Measurements from ENCODE around the gene KLHL35.
"Not testable (repeated sequence)": the region's sequence is repeated elsewhere in the genome, so short reads cannot be mapped to it uniquely, and the experiment has no call there.

The KLHL35 gene

DNA sequence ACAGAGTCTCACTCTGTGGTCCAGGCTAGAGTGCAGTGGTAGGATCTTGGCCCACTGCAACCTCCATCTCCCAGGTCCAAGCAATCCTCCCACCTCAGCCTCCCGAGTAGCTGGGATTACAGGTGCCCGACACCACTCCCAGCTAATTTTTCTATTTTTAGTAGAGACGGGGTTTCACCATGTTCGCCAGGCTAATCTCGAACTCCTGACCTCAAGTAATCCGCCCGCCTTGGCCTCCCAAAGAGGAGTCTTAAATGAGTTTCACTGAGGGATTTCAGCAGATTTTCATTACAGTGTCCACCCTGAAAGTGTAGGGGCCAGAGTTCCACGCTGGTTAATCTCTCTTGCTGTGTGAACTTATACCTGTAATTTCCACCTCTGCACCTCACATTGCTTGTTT, 34.1 kb downstream of the KLHL35 start:
- DNase-seq (ENCODE audit: extremely low read depth in 1 of 2, low read depth in 1 of 2), result no peak

DNA sequence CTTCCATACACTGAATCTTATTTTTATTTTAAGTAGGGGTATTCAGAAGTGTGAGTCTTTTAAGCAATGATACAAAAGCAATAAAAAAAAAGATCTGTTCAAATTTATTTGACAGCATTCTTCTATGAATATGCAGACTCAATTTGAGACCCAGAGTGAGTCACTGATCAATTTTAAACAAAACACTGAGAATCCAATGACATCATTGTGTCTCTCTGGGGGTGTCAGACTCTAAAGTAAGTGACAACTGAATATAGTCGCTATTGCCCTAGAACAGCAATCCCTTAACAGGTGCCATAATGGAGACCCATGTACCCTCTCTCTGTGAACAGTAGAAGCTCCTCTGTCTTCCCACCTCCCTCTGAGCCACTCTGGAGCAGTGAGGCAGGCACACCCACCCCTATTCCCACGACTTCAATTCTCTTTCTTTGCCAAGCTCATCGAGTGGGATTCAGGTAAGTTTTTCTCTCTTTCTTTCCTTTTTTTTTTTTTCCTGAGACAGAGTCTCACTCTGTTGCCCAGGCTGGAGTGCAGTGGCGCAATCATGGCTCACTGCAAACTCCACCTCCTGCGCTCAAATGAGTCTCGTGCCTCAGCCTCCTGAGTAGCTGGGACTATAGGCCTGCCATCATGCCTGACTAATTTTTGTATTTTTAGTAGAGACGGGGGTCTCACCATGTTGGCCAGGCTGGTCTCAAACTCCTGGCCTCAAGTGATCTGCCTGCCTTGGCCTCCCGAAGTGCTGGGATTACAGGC, 38.7 kb downstream of the KLHL35 start:
- no peak for DNase-seq (ENCODE audit: extremely low read depth in 1 of 2, low read depth in 1 of 2)

DNA sequence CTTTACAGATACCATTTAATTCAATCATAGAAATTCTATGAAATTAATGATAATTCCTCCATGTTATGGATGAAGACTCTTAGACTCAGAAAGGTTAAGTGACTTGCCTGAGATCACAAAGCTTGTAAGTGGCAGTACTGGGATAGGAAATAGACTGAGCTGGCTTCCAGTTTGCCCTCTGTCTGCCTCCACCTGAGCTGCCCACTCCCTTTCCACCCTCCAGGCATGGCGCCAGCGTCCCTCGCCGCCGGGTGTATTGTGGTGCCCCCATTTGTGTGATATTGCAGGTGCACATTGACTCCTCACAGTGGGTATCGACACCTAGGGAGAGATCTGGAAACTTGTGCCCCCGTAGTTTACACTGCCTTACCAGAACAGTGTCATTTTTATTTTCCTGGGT, 43.1 kb downstream of the KLHL35 start:
- no peak for DNase-seq (ENCODE audit: extremely low read depth in 1 of 2, low read depth in 1 of 2)

GRCh38 chr11:75389276-75389605, 43.8 kb downstream of the KLHL35 start:
- no peak for DNase-seq (ENCODE audit: extremely low read depth in 1 of 2, low read depth in 1 of 2)

DNA sequence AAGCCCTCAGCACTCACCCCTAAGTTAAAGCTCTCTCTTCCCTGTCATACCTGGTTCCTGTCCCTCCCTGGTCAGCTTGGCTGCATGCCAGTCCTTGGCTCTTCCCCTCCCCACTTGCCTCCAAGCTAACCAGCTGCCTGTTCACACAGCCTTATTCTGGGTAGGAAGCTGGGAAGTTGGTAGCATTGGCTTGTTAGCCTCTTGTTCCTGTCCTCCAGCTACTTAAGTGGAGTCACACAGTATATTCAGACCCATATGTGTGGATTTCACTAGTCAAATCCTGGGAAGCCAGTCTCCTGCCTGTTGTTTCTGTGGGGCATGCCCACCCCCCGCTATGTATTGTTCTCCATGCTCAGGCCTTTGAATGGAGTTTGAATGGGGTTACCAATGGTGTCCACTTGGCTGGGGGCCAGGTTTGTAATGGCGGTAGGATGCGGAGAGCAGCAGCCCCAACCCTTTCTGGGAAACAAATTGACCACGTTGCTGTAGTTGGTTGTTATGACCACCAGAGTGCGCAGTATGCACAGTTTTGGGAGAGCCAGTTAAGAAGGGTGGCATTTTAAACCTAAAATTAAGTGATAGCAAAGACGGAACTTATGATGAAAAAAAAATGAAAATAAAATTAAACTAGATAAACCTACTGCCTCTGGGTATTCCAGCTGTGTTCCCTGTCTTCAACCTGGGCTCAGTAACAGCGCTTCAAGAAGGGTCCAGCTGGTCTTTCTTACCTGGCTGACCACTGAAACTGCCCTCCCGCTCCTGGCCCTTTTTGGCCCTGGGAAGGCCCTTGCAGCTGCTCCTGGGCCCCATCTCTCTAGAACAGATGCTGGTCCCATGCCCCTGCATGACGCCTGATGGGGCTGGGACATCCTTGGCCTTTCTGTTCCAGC, 44.4 kb downstream of the KLHL35 start:
- peak; percentile 27 to 43 for DNase-seq (ENCODE audit: extremely low read depth in 1 of 2, low read depth in 1 of 2)

GRCh38 chr11:75387736-75388294, 45.2 kb downstream of the KLHL35 start:
- no peak for DNase-seq (ENCODE audit: extremely low read depth in 1 of 2, low read depth in 1 of 2)

DNA sequence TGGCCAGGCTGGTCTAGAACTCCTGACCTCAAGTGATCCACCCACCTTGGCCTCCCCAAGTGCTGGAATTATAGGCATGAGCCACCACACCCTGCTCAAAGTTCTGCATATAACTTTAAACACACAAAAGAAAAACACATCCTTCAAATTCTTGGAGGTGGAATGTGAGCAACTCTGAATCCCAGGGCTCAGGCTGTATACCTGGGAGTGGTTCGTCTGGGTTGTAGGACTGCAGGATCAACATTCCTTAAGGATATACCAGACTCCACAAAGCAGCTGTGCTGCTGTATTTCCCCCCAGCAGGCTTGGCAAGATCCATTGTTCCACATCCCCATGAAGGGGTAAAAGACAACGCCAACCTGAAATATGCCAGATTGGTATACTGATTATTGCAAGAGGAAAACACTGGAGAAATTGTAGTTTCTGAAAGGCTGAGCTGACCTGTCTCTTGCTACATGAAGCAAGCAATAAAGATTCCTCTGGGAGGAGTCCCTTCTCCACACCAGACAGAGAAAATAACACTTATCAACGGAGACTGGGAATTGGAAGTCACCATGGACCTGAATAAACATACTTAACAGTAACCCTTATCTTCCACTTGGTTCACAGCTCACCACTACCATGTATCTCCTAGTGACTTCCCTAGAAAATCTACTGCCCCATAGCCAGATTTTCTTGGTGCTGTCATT, 45.9 kb downstream of the KLHL35 start:
- no peak for DNase-seq (ENCODE audit: extremely low read depth in 1 of 2, low read depth in 1 of 2)

- peak in 1 of 2 donors; percentile 37 for DNase-seq (ENCODE audit: extremely low read depth in 1 of 2, low read depth in 1 of 2)
These were observed 48.4 kb downstream of the KLHL35 start for GRCh38 chr11:75384438-75385080.

GRCh38 chr11:75383246-75383645, 49.8 kb downstream of the KLHL35 start:
- no peak for DNase-seq (ENCODE audit: extremely low read depth in 1 of 2, low read depth in 1 of 2)

DNA sequence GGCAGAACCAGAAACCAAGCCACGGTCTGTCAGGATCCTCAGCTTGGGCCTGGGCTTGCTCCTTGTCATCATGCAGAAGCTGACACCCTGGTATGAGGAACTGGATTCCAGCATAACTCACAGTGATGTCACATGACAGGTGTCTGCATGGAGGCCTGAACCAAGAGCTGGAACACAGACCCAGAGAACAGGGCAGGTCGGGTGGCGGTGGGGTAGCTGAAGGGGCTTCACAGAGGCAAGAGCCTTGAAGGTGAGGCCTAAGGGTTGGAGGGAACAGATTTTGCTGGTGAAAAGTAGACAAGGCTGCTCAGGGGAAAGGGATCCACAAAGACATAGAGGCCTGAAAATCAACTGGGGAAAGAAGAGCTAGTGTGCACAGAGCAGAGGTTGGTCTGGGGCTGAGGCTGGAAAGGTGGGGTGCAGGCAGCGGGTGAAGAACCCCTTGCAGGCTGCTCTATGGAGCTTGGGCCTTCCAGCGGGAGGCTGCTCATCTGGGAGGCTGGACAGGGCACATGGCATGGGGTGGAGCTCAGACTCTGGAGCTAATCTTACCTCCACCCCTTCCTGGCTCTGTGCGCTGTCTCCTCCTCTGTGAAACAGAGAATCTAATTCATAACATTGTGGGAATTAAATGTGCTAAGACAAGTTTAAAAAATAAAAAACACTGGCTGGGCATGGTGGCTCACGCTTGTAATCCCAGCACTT, 52.1 kb downstream of the KLHL35 start:
- DNase-seq (ENCODE audit: extremely low read depth in 1 of 2, low read depth in 1 of 2), result no peak

GRCh38 chr11:75380245-75380644, 52.8 kb downstream of the KLHL35 start:
- no peak for DNase-seq (ENCODE audit: extremely low read depth in 1 of 2, low read depth in 1 of 2)

- DNase-seq (ENCODE audit: extremely low read depth in 1 of 2, low read depth in 1 of 2), result not testable (repeated sequence)
These were observed 54.2 kb downstream of the KLHL35 start for GRCh38 chr11:75378776-75379175.

DNA sequence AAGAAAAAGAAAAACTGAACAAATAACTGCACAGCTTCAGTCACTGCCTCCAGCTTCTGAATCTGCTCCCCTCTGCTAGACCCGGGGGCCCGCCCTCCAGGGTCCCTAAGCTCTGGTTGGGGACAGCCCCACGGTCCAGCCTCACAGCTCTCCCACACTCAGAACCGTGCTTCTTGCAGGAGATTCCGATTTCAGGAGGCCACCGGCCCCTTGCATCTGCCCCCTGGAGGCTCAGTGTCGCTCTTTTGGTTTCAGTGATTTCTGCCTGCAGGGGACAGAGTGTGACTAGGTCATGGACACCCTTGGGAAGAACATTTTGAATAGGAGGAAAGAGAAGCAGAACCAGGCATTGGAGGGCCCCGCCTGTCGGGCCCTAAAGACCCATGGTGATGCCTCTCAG, 56.8 kb downstream of the KLHL35 start:
- no peak for DNase-seq (ENCODE audit: extremely low read depth in 1 of 2, low read depth in 1 of 2)

- DNase-seq (ENCODE audit: extremely low read depth in 1 of 2, low read depth in 1 of 2), result no peak
These were observed 57.4 kb downstream of the KLHL35 start for GRCh38 chr11:75375626-75376025.

GRCh38 chr11:75374646-75375045, 58.4 kb downstream of the KLHL35 start:
- no peak for DNase-seq (ENCODE audit: extremely low read depth in 1 of 2, low read depth in 1 of 2)

GRCh38 chr11:75373201-75373600, 59.8 kb downstream of the KLHL35 start:
- DNase-seq (ENCODE audit: extremely low read depth in 1 of 2, low read depth in 1 of 2), result no peak

Data from stimulated activated CD8-positive, alpha-beta memory T cell treated with anti-CD3 and anti-CD28 coated beads, Interleukin-7, amount 100 ng/mL, for 48 hours (primary cell).